Nephron progenitor cell (in vitro differentiated cells): ENCODE measurements around the gene CUTC.

ENCODE experiments used
- DNase-seq: peaks from one replicate; pipeline ENCODE4 v3.0.0; 2021
- H3K27ac Mint-ChIP-seq: 2 replicates; pipeline ENCODE4 v1.8.0; 2021; ENCODE audit warnings: mild to moderate bottlenecking, moderate library complexity, mixed read lengths
- H3K27me3 Mint-ChIP-seq: 2 replicates; pipeline ENCODE4 v1.8.0; 2021; ENCODE audit warnings: mild to moderate bottlenecking, low read depth, mixed read lengths; ENCODE audit not compliant: poor library complexity
- H3K36me3 Mint-ChIP-seq: 2 replicates; pipeline ENCODE4 v1.8.0; 2021; ENCODE audit warnings: low read depth, mixed read lengths
- H3K4me1 Mint-ChIP-seq: 2 replicates; pipeline ENCODE4 v1.8.0; 2021; ENCODE audit warnings: mixed read lengths
- H3K4me3 Mint-ChIP-seq: 2 replicates; pipeline ENCODE4 v1.8.0; 2021; ENCODE audit warnings: mild to moderate bottlenecking, moderate library complexity, mixed read lengths
- H3K9me3 Mint-ChIP-seq: 2 replicates; pipeline ENCODE4 v1.8.0; 2021; ENCODE audit warnings: mild to moderate bottlenecking, moderate library complexity, mixed read lengths
- TF ChIP-seq, protein P1 (sequence below): fragments of 200-600 bp; sonication (generic); IDR thresholded peaks from 2 replicates; pipeline ENCODE4 v1.5.0; 2021; ENCODE audit warnings: antibody characterized with exemption

CUTC gene

GRCh38 chr10:99761365-99761764, 29.3 kb downstream of the CUTC start:
- no peaks in the 10 kb centered on the region for H3K4me1 Mint-ChIP-seq
- H3K4me3 Mint-ChIP-seq, result no peak overlapping the region
- H3K36me3 Mint-ChIP-seq, result peaks cover 74% of the 10 kb centered on the region
- TF ChIP-seq, protein P1, sequence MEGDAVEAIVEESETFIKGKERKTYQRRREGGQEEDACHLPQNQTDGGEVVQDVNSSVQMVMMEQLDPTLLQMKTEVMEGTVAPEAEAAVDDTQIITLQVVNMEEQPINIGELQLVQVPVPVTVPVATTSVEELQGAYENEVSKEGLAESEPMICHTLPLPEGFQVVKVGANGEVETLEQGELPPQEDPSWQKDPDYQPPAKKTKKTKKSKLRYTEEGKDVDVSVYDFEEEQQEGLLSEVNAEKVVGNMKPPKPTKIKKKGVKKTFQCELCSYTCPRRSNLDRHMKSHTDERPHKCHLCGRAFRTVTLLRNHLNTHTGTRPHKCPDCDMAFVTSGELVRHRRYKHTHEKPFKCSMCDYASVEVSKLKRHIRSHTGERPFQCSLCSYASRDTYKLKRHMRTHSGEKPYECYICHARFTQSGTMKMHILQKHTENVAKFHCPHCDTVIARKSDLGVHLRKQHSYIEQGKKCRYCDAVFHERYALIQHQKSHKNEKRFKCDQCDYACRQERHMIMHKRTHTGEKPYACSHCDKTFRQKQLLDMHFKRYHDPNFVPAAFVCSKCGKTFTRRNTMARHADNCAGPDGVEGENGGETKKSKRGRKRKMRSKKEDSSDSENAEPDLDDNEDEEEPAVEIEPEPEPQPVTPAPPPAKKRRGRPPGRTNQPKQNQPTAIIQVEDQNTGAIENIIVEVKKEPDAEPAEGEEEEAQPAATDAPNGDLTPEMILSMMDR, result no peak
- no peak for DNase-seq
- no peaks in the 10 kb centered on the region for H3K27me3 Mint-ChIP-seq
- H3K27ac Mint-ChIP-seq, result no peak overlapping the region
- H3K9me3 Mint-ChIP-seq, result peaks cover 12% of the 10 kb centered on the region

DNA sequence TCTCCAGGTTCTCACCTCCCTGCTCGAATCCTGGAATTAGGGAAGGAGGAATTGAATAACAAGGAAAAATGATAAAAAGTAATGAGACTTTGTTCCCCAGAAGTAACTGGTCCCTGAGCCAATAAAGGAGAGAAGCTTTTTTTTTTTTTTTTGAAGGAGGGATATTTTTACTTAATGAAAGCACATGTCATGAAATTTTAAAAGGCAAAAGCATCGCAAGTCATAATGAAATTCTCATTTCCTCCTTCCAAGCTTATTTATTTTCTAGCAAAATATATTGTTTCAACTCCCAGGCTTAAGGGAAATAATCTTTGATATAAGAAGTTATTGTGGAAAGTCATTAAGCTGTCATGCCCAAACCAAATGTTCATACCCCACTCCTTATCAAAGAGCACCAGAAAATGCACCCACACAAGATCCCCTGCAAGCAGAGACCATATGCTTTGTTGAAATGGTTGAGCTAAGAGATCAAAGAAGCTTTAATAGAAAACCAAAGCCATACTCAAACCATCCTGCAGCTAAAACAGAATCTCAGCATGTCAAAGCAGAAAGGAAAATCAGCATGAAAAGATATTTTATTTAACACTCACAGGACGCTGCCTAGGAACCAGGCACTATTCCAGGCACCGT, 33.8 kb downstream of the CUTC start:
- H3K27me3 Mint-ChIP-seq, result no peaks in the 10 kb centered on the region
- H3K27ac Mint-ChIP-seq, result no peak overlapping the region
- H3K36me3 Mint-ChIP-seq, result peaks cover 33% of the 10 kb centered on the region
- H3K4me1 Mint-ChIP-seq, result no peaks in the 10 kb centered on the region
- DNase-seq, result no peak
- TF ChIP-seq, protein P1, result no peak
- H3K9me3 Mint-ChIP-seq, result peaks cover 12% of the 10 kb centered on the region
- H3K4me3 Mint-ChIP-seq, result no peak overlapping the region

DNA sequence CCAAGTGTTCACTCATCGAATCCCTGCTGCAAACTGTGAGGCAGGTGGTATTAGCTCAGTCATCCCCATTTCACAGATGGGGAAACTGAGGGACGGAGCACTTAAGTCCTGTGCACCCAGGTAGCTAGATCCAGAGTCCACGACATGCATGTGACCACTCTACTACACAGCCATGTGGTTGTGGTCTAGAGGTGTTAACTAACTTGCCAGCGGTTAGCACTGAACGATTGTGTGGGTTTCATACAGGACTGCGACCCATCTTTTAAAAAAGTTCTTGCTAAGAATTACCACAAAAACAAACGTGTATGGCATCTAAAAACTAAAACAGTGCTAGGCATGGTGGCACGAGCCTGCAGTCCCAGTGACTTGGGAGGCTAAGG, 34.3 kb downstream of the CUTC start:
- Mint-ChIP-seq H3K9me3 (peaks cover 12% of the 10 kb centered on the region), H3K36me3 (peaks cover 28% of the 10 kb centered on the region), H3K4me1 (no peaks in the 10 kb centered on the region), H3K4me3 (no peak overlapping the region), H3K27ac (no peak overlapping the region), H3K27me3 (no peaks in the 10 kb centered on the region)
- TF ChIP-seq, protein P1, result no peak
- no peak for DNase-seq

DNA sequence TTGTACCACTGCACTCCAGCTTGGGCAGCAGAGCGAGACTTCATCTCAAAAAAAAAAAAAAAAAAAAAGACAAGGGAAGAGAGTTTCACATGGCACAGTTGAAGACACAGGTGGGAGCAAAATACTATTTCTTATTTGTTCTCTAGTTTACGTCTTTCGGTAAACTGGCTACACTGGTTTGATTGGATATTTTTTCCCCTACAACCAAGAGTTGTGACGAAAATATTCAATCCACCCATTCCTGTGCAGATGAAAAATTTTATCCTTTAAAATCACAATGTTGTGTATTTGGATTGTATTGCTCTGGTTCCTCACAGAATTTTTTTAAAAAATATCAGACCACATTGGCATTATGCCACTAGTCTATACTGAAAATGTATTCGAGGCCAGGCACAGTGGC, 35.9 kb downstream of the CUTC start:
- no peaks in the 10 kb centered on the region for H3K27me3 Mint-ChIP-seq
- no peak overlapping the region for H3K4me3 Mint-ChIP-seq
- H3K36me3 Mint-ChIP-seq, result peaks cover 15% of the 10 kb centered on the region
- no peak overlapping the region for H3K27ac Mint-ChIP-seq
- DNase-seq, result no peak
- no peaks in the 10 kb centered on the region for H3K4me1 Mint-ChIP-seq
- H3K9me3 Mint-ChIP-seq, result peaks cover 6% of the 10 kb centered on the region
- TF ChIP-seq, protein P1, result no peak

- H3K27ac Mint-ChIP-seq, result no peak overlapping the region
- H3K4me1 Mint-ChIP-seq, result no peaks in the 10 kb centered on the region
- H3K4me3 Mint-ChIP-seq, result no peak overlapping the region
- no peak for DNase-seq
- H3K9me3 Mint-ChIP-seq, result no peaks in the 10 kb centered on the region
- TF ChIP-seq, protein P1, result no peak
- peaks cover 10% of the 10 kb centered on the region for H3K36me3 Mint-ChIP-seq
- no peaks in the 10 kb centered on the region for H3K27me3 Mint-ChIP-seq
Measured at GRCh38 chr10:99768556-99768955, 36.5 kb downstream of the CUTC start.

- H3K36me3 Mint-ChIP-seq, result peaks cover under 1% of the 10 kb centered on the region
- H3K9me3 Mint-ChIP-seq, result no peaks in the 10 kb centered on the region
- no peak overlapping the region for H3K4me3 Mint-ChIP-seq
- no peak overlapping the region for H3K27ac Mint-ChIP-seq
- no peaks in the 10 kb centered on the region for H3K4me1 Mint-ChIP-seq
- DNase-seq, result no peak
- H3K27me3 Mint-ChIP-seq, result no peaks in the 10 kb centered on the region
- TF ChIP-seq, protein P1, result no peak
Measured at GRCh38 chr10:99769706-99770105, 37.7 kb downstream of the CUTC start.
